ENCODE data around the gene NRCAM.

NRCAM gene

GRCh38 chr7:108423089-108423989, 32.9 kb downstream of the NRCAM start:
- H3K27ac ChIP-seq, result no peak overlapping the region
- TF ChIP-seq CTCF (conservative IDR thresholded peaks at IDR 0.05) (no peak), ZFX (IDR thresholded peaks at IDR 0.05) (no peak)

- no peak for TF ChIP-seq ZFX (IDR thresholded peaks at IDR 0.05)
- TF ChIP-seq CTCF (conservative IDR thresholded peaks at IDR 0.05), result no peak
- H3K27ac ChIP-seq, result no peak overlapping the region
These were observed 34.4 kb downstream of the NRCAM start for GRCh38 chr7:108421720-108422331.

GRCh38 chr7:108419961-108420908, 36.0 kb downstream of the NRCAM start:
- TF ChIP-seq ZFX (IDR thresholded peaks at IDR 0.05) (no peak), CTCF (conservative IDR thresholded peaks at IDR 0.05) (no peak)
- H3K27ac ChIP-seq, result no peak overlapping the region

- TF ChIP-seq ZFX (IDR thresholded peaks at IDR 0.05) (no peak), CTCF (conservative IDR thresholded peaks at IDR 0.05) (no peak)
- H3K27ac ChIP-seq, result no peak overlapping the region
These were observed 37.3 kb downstream of the NRCAM start for GRCh38 chr7:108418946-108419345.

GRCh38 chr7:108417926-108418325, 38.3 kb downstream of the NRCAM start:
- no peak for TF ChIP-seq ZFX (IDR thresholded peaks at IDR 0.05)
- no peak for TF ChIP-seq CTCF (conservative IDR thresholded peaks at IDR 0.05)

GRCh38 chr7:108417144-108417543, 39.1 kb downstream of the NRCAM start:
- TF ChIP-seq ZFX (IDR thresholded peaks at IDR 0.05), result no peak
- no peak for TF ChIP-seq CTCF (conservative IDR thresholded peaks at IDR 0.05)
- no peak overlapping the region for H3K27ac ChIP-seq

More at GRCh38 chr7:108417926-108418325, 38.3 kb downstream of the NRCAM start:
- H3K27ac ChIP-seq, result no peak overlapping the region

Measured in C4-2B (cell line).